ENCODE results near the gene SCUBE2. TPM values are rescaled to one million over a fixed set of nuclear protein-coding genes. Genes with fewer than 3 reads are reported as not detected.

SCUBE2 gene
- total RNA-seq, 1 experiment from 2014 or later: 3.1 TPM

DNA sequence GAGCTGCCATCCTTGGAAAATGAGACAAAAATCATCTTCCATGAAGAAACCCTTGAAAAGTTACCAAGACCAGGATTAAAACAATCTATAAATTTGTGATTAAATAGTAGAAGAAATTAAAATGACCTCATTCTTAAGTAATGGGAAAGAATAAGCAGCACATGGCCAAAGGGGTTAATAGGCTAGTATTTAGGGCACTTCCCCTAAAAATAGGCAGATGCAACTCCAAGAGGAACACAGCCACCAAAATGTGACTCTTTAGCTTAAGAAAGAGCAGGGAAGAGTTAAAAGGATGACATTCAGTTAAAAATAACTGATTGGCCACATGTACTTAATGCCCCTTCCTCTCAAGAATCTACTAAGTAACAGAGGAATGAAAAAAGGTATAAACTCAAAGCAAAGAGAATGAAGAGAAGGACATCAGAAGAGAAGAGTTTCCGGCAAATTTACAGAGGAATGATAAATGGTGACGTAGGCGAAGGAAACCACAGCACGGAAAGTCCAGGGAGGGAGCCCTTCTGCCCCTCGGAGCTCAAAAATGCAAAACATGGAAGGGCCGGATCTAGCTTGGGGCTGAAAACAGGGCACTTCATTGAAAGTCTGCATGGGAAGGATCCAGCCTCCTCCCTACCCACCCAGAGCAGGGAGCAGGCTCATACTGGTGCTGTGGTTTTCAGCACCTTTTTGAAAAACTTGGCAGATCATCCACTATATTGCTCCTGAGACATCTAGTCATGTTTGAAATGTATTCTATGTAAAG is 17.8 kb downstream of the SCUBE2 start:
- Histone ChIP-seq H3K27me3 (replicated peaks; ENCODE audit: control insufficient read depth, insufficient read depth, low read length) (no peaks in the 10 kb centered on the region), H3K9me3 (no peaks in the 10 kb centered on the region), H3K36me3 (ENCODE audit: control insufficient read depth, insufficient read depth, low read length) (no peaks in the 10 kb centered on the region), H3K4me3 (ENCODE audit: low read depth, low read length) (no peak overlapping the region), H3K4me1 (peaks cover 40% of the 10 kb centered on the region)
- H3K4me1 Mint-ChIP-seq (ENCODE audit: low read depth, unreplicated experiment): peaks cover 23% of the 10 kb centered on the region
- H3K27me3 Mint-ChIP-seq (ENCODE audit: insufficient read depth, unreplicated experiment): no peaks in the 10 kb centered on the region
- POLR2A ChIA-PET: no interaction called here
- H3K9me3 Mint-ChIP-seq (ENCODE audit: unreplicated experiment): no peaks in the 10 kb centered on the region
- intact Hi-C loops (cut with micrococcal nuclease; ENCODE audit: unreplicated experiment): no loop called here
- BruUV-seq (replicated peaks): no TSS peak
- no peak for DNase-seq
- no peak overlapping the region for H3K27ac Mint-ChIP-seq (ENCODE audit: unreplicated experiment)
- no peak overlapping the region for H3K4me3 Mint-ChIP-seq (ENCODE audit: unreplicated experiment)
- CTCF ChIA-PET: interaction anchor here (1.1 kb wide), 1 partner anchor 64 kb away, joined by 3 read pairs; no protein-coding TSS in a partner anchor
- H3K36me3 Mint-ChIP-seq (ENCODE audit: insufficient read depth, unreplicated experiment): no peaks in the 10 kb centered on the region
- TF ChIP-seq, protein P1, sequence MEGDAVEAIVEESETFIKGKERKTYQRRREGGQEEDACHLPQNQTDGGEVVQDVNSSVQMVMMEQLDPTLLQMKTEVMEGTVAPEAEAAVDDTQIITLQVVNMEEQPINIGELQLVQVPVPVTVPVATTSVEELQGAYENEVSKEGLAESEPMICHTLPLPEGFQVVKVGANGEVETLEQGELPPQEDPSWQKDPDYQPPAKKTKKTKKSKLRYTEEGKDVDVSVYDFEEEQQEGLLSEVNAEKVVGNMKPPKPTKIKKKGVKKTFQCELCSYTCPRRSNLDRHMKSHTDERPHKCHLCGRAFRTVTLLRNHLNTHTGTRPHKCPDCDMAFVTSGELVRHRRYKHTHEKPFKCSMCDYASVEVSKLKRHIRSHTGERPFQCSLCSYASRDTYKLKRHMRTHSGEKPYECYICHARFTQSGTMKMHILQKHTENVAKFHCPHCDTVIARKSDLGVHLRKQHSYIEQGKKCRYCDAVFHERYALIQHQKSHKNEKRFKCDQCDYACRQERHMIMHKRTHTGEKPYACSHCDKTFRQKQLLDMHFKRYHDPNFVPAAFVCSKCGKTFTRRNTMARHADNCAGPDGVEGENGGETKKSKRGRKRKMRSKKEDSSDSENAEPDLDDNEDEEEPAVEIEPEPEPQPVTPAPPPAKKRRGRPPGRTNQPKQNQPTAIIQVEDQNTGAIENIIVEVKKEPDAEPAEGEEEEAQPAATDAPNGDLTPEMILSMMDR (IDR thresholded peaks at IDR 0.05; ENCODE audit: insufficient read depth in 1 of 2, low read depth in 1 of 2, low read length in 1 of 2, severe bottlenecking in 1 of 2, unreplicated experiment in 1 of 2): no peak

DNA sequence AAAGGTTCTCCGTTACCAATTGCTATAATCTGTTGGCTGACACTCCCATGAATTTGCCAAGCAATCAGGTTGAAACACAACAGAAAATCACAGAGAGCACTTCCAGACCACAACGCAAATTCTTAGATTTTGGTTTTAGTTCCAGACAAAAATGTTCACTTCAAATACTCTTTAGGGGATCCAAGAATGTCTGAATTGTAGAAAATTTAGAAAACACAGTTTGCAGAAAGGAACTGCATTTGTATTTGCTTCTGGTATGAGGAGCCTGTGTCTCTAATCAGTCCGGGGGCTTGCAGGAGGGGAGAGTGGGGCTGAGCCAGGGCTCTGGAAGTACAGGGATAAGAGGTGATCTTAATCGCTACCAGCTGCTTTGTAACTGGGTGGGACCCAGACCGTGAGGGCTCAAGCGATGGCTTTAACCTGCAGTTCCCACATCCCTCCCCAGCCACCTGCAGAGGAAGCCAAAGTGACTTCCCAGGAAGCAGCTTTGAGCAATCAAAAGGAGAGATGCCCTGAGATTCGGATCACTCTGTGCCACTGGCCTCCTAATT is 18.7 kb downstream of the SCUBE2 start:
- Mint-ChIP-seq H3K9me3 (ENCODE audit: unreplicated experiment) (no peaks in the 10 kb centered on the region), H3K4me1 (ENCODE audit: low read depth, unreplicated experiment) (peaks cover 23% of the 10 kb centered on the region), H3K27me3 (ENCODE audit: insufficient read depth, unreplicated experiment) (no peaks in the 10 kb centered on the region), H3K4me3 (ENCODE audit: unreplicated experiment) (no peak overlapping the region), H3K27ac (ENCODE audit: unreplicated experiment) (no peak overlapping the region), H3K36me3 (ENCODE audit: insufficient read depth, unreplicated experiment) (no peaks in the 10 kb centered on the region)
- CTCF ChIA-PET: no interaction called here
- Histone ChIP-seq H3K36me3 (ENCODE audit: control insufficient read depth, insufficient read depth, low read length) (no peaks in the 10 kb centered on the region), H3K4me3 (ENCODE audit: low read depth, low read length) (no peak overlapping the region), H3K9me3 (no peaks in the 10 kb centered on the region), H3K27me3 (replicated peaks; ENCODE audit: control insufficient read depth, insufficient read depth, low read length) (no peaks in the 10 kb centered on the region), H3K4me1 (peaks cover 40% of the 10 kb centered on the region)
- BruUV-seq (replicated peaks): no TSS peak
- no peak for DNase-seq
- TF ChIP-seq, protein P1 (IDR thresholded peaks at IDR 0.05; ENCODE audit: insufficient read depth in 1 of 2, low read depth in 1 of 2, low read length in 1 of 2, severe bottlenecking in 1 of 2, unreplicated experiment in 1 of 2): no peak
- intact Hi-C loops (cut with micrococcal nuclease; ENCODE audit: unreplicated experiment): no loop called here
- POLR2A ChIA-PET: no interaction called here

DNA sequence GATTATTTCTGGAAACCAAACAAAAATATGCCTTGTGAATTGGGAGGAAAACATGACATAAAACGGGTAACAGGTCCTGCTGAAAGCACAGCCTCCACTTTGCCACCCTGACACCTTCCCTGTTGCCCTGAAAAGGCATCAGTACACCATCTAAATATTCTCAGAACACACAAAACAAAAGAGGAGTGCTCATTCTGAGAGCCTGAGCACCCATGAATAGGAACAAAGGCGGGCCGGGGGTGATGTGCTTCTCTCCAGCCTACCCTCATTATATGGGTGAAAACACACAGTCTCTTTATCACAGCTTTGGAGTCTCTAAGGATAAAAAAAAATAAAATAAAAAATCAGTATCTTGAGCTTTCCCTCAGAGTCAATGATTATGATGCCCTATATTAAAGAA is 19.7 kb downstream of the SCUBE2 start:
- Mint-ChIP-seq H3K36me3 (ENCODE audit: insufficient read depth, unreplicated experiment) (no peaks in the 10 kb centered on the region), H3K4me1 (ENCODE audit: low read depth, unreplicated experiment) (peaks cover 23% of the 10 kb centered on the region), H3K27me3 (ENCODE audit: insufficient read depth, unreplicated experiment) (no peaks in the 10 kb centered on the region), H3K9me3 (ENCODE audit: unreplicated experiment) (no peaks in the 10 kb centered on the region), H3K4me3 (ENCODE audit: unreplicated experiment) (no peak overlapping the region), H3K27ac (ENCODE audit: unreplicated experiment) (no peak overlapping the region)
- Histone ChIP-seq H3K4me3 (ENCODE audit: low read depth, low read length) (no peak overlapping the region), H3K9me3 (no peaks in the 10 kb centered on the region), H3K4me1 (peaks cover 40% of the 10 kb centered on the region), H3K27me3 (replicated peaks; ENCODE audit: control insufficient read depth, insufficient read depth, low read length) (no peaks in the 10 kb centered on the region), H3K36me3 (ENCODE audit: control insufficient read depth, insufficient read depth, low read length) (no peaks in the 10 kb centered on the region)
- ChIA-PET CTCF (interaction anchor here (1.2 to 2.1 kb wide), 4 partner anchors 12 to 66 kb away, joined by 3 to 6 read pairs (median 4); no protein-coding TSS in a partner anchor), POLR2A (no interaction called here)
- BruUV-seq (replicated peaks): no TSS peak
- TF ChIP-seq, protein P1 (IDR thresholded peaks at IDR 0.05; ENCODE audit: insufficient read depth in 1 of 2, low read depth in 1 of 2, low read length in 1 of 2, severe bottlenecking in 1 of 2, unreplicated experiment in 1 of 2): no peak
- DNase-seq: no peak
- intact Hi-C loops (cut with micrococcal nuclease; ENCODE audit: unreplicated experiment): no loop called here

All from Caco-2 (cell line).